MM.1S (cell line): ENCODE measurements around the gene ASIC5.

Source experiments
- DNase-seq: peaks from one replicate; pipeline ENCODE4 v3.0.0-alpha.2; 2015
- H2AFZ ChIP-seq: fragments of 300-600 bp; sonication (generic); 2 replicates; pipeline ENCODE4 v1.6.0; 2016; ENCODE audit warnings: antibody characterized with exemption, low read length
- H3F3A ChIP-seq: fragments of 300-600 bp; sonication (generic); 2 replicates; pipeline ENCODE4 v1.6.1; 2016; ENCODE audit warnings: mild to moderate bottlenecking, antibody characterized with exemption, low read length, moderate library complexity, mixed read lengths; ENCODE audit not compliant: insufficient read depth
- H3K27ac ChIP-seq: fragments of 300-600 bp; sonication (generic); 2 replicates; pipeline ENCODE4 v1.5.1; 2016; ENCODE audit warnings: mild to moderate bottlenecking, low read length
- H3K27me3 ChIP-seq: fragments of 300-600 bp; sonication (generic); replicated peaks from 2 replicates; pipeline ENCODE4 v1.6.0; 2016; ENCODE audit warnings: low read length; ENCODE audit not compliant: insufficient read depth
- H3K36me3 ChIP-seq: fragments of 300-600 bp; sonication (generic); replicated peaks from 2 replicates; pipeline ENCODE4 v1.6.1; 2016; ENCODE audit warnings: mild to moderate bottlenecking, low read length, mixed read lengths; ENCODE audit not compliant: insufficient read depth
- H3K4me1 ChIP-seq: fragments of 300-600 bp; sonication (generic); 2 replicates; pipeline ENCODE4 v1.6.1; 2016; ENCODE audit warnings: low read length, mixed read lengths
- H3K4me2 ChIP-seq: fragments of 300-600 bp; sonication (generic); 2 replicates; pipeline ENCODE4 v1.6.0; 2016; ENCODE audit warnings: low read depth, low read length
- H3K4me3 ChIP-seq: fragments of 300-600 bp; sonication (generic); 2 replicates; pipeline ENCODE4 v1.5.1; 2016; ENCODE audit warnings: low read length, mixed read lengths
- H3K79me2 ChIP-seq: fragments of 300-600 bp; sonication (generic); 2 replicates; pipeline ENCODE4 v1.6.1; 2016; ENCODE audit warnings: mixed run types, low read length, mixed read lengths
- H3K9ac ChIP-seq: fragments of 300-600 bp; sonication (generic); 2 replicates; pipeline ENCODE4 v1.6.1; 2016; ENCODE audit warnings: low read length, mixed read lengths
- H3K9me2 ChIP-seq: fragments of 300-600 bp; sonication (generic); replicated peaks from 2 replicates; pipeline ENCODE4 v1.6.1; 2016; ENCODE audit warnings: mild to moderate bottlenecking, low read length, mixed read lengths; ENCODE audit not compliant: insufficient read depth
- H3K9me3 ChIP-seq: fragments of 300-600 bp; sonication (generic); replicated peaks from 2 replicates; pipeline ENCODE4 v1.6.1; 2016; ENCODE audit warnings: mild to moderate bottlenecking, low read length, mixed read lengths; ENCODE audit not compliant: insufficient read depth
- H4K20me1 ChIP-seq: fragments of 300-600 bp; sonication (generic); 2 replicates; pipeline ENCODE4 v1.6.1; 2016; ENCODE audit warnings: mild to moderate bottlenecking, low read length, moderate library complexity, mixed read lengths; ENCODE audit not compliant: insufficient read depth
- CTCF ChIP-seq: fragments of 300-600 bp; sonication (generic); IDR thresholded peaks from 2 replicates; pipeline ENCODE4 v1.5.1; 2016; ENCODE audit warnings: antibody characterized with exemption, low read length, mixed read lengths
- EZH2 ChIP-seq: fragments of 300-600 bp; sonication (generic); optimal IDR thresholded peaks from 2 replicates; pipeline ENCODE3; 2017; ENCODE audit warnings: low read depth, mild to moderate bottlenecking, antibody characterized with exemption, low read length, mixed read lengths
- EZH2phosphoT487 ChIP-seq: fragments of 300-600 bp; sonication (generic); IDR thresholded peaks from 2 replicates; pipeline ENCODE4 v1.6.1; 2018; ENCODE audit warnings: antibody characterized with exemption, low read length

The ASIC5 gene

GRCh38 chr4:155785828-155786227, 80.2 kb downstream of the ASIC5 start:
- 0 out of 2 replicates have a peak, but pooled peaks cover 3% of the 10 kb centered on the region for H3F3A ChIP-seq
- H3K4me1 ChIP-seq: peaks cover 8% of the 10 kb centered on the region
- H3K4me2 ChIP-seq: no peak overlapping the region
- no peaks in the 10 kb centered on the region for H3K9me2 ChIP-seq
- no peaks in the 10 kb centered on the region for H4K20me1 ChIP-seq
- no peak for TF ChIP-seq CTCF
- TF ChIP-seq EZH2: no peak
- TF ChIP-seq EZH2phosphoT487: no peak
- H2AFZ ChIP-seq: no peak overlapping the region
- no peaks in the 10 kb centered on the region for H3K79me2 ChIP-seq
- no peaks in the 10 kb centered on the region for H3K27me3 ChIP-seq
- no peak for DNase-seq
- no peaks in the 10 kb centered on the region for H3K9me3 ChIP-seq
- H3K4me3 ChIP-seq: no peak overlapping the region
- H3K9ac ChIP-seq: no peak overlapping the region
- H3K36me3 ChIP-seq: no peaks in the 10 kb centered on the region
- no peak overlapping the region for H3K27ac ChIP-seq

DNA sequence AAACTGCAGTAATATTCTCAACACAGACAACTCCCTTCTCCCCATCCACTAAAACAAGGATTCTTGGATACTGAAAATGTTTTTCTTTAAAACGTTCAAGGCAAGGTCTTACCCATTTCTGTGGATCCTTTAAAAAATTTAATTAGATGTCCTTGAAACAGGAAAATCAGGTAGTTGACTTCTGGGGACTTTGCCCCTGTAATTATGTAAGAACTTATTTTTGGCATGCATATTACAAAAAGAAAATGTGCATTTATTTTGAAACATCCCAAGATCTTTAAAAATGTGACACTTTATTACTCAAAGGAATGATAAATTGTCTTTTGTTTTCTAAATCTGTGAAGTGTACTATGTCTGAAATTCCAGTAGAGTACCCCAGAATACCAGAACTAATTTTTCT, 81.4 kb downstream of the ASIC5 start:
- H3K9me3 ChIP-seq: no peaks in the 10 kb centered on the region
- no peaks in the 10 kb centered on the region for H4K20me1 ChIP-seq
- no peak overlapping the region for H3K9ac ChIP-seq
- no peaks in the 10 kb centered on the region for H3K36me3 ChIP-seq
- H3K4me3 ChIP-seq: no peak overlapping the region
- H3K4me2 ChIP-seq: no peak overlapping the region
- no peaks in the 10 kb centered on the region for H3K79me2 ChIP-seq
- H3K27ac ChIP-seq: no peak overlapping the region
- H3K27me3 ChIP-seq: no peaks in the 10 kb centered on the region
- H3K4me1 ChIP-seq: peaks cover 7% of the 10 kb centered on the region
- TF ChIP-seq EZH2: no peak
- no peak for TF ChIP-seq CTCF
- no peak for TF ChIP-seq EZH2phosphoT487
- 0 out of 2 replicates have a peak, but pooled peaks cover 2% of the 10 kb centered on the region for H3F3A ChIP-seq
- H3K9me2 ChIP-seq: no peaks in the 10 kb centered on the region
- DNase-seq: no peak
- H2AFZ ChIP-seq: no peak overlapping the region

DNA sequence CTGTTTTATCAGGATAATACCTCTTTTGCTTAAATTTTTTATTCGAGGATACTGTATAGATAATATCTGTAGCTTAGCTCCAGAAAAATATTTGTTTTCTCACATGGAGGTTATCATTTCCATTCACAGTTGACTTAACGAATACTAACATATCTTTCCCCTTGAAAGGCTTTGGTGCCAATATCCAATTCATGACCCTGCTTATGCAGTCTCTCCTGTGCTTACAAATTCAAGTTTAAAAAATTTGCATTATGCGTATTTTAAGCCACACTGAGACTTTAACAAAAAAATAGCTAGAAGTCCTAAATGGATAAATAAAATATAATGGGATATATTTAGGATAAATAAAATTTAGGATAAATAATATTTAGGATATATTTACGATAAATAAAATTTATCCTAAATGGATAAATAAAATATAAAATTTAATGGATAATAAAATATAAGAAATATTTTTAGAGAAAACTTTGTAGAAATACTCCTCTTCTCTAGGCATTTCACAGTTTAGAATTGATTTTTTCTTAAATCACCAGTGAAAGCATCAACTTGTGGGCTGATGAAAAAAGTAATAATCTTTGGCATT, 84.7 kb downstream of the ASIC5 start:
- H3K9me2 ChIP-seq: no peaks in the 10 kb centered on the region
- no peaks in the 10 kb centered on the region for H3K9me3 ChIP-seq
- H3K79me2 ChIP-seq: no peaks in the 10 kb centered on the region
- H3K27ac ChIP-seq: no peak overlapping the region
- DNase-seq: no peak
- H3K4me2 ChIP-seq: no peak overlapping the region
- H3K9ac ChIP-seq: no peak overlapping the region
- no peaks in the 10 kb centered on the region for H3K27me3 ChIP-seq
- H3K4me1 ChIP-seq: no peaks in the 10 kb centered on the region
- H3K36me3 ChIP-seq: no peaks in the 10 kb centered on the region
- no peak overlapping the region for H2AFZ ChIP-seq
- H4K20me1 ChIP-seq: no peaks in the 10 kb centered on the region
- no peaks in the 10 kb centered on the region for H3F3A ChIP-seq
- H3K4me3 ChIP-seq: no peak overlapping the region
- TF ChIP-seq EZH2phosphoT487 (no peak), EZH2 (no peak), CTCF (no peak)
